GM18508 (cell line): ENCODE results near the gene SAXO2.
"Not testable (repeated sequence)": the region's sequence is repeated elsewhere in the genome, so short reads cannot be mapped to it uniquely, and the experiment has no call there.

ENCODE experiments used
- ATAC-seq: cut with Tn5 transposase; IDR thresholded peaks from one replicate; pipeline ENCODE4 v1.9.1; 2021; ENCODE audit warnings: moderate number of reproducible peaks; ENCODE audit not compliant: insufficient read depth, unreplicated experiment

Gene SAXO2, protein sequence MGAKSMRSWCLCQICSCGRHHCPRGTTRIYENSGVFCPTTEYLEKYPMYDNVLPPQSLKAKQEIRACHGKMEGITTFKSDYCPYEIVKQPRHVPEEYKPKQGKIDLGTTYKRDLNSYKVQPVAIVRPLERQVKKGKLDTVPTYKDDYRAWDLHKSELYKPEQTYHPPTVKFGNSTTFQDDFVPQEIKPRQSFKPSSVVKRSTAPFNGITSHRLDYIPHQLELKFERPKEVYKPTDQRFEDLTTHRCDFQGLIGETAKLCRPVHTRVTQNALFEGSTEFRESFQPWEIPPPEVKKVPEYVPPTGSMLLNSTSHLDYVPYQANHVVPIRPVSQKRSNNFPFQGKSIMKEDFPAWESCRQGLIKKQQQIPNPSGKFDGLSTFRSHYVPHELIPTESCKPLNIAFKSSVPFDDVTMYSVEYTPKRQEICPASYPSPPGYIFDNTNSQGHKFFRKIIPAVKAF

GRCh38 chr15:82262422-82263026 is at the start of gene SAXO2, which contains the start of gene EFL1:
Gene SAXO2 (plus strand): TSS chr15:82262818. CDS start chr15:82262880, 62 bp downstream.
Gene EFL1 (minus strand): TSS chr15:82262734. CDS start chr15:82261778, 956 bp downstream.
- peak; percentile 55 for ATAC-seq

DNA sequence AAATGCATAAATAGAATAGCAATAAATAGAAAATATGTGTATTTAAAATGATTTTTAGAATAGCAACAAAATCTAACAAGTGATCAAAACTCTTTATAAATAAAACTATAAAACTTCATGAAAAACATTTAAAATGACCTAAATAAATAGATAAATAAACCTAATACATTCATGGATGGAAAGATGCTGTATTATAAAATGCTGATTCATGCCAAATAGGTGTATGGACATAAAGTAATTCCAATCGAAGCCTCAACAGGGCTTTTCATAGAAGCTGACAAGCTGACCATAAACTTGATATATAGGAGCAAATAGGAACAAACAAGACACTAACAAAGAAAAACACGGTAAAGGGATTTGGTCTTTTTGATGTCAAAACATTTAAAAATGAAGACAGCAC is 46.5 kb upstream of the SAXO2 start:
- ATAC-seq, result not testable (repeated sequence)

DNA sequence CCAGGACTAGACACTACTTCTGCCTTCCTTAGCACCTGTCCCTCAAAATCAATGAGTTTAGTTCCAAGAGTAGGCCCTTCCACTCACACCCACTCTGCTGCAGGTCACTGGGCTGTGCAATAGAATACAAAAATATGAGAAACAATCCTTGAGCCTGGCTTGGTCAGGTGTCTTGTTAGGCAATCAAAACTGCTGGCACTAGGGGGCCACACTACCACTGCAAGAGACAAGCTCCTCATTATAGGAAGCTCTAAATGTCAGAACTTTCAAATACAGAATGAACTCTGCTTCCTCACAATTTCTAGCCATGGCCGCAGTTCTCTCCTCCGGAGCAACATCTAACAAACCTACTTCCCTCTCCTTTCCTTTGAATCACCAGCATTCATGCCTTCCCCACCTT is 41.1 kb upstream of the SAXO2 start:
- not testable (repeated sequence) for ATAC-seq

DNA sequence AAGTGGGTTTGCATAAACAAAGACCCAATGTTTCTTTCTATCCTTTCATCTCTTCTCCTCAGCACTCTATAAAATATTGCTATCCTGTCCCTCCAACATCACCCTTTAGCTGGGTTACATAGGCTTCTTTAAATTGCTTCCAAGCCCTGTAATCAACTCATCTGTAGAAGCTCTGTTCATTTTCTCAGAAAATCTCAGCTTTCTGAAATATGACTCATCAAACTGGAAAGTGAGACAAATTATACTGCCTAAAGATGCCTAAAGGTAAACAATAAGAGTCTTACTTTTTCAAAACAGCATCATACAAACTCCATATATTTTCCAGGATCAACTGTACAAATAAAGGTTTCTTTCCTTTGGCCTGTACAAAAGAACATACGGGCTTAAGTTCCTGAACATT is 33.9 kb upstream of the SAXO2 start:
- ATAC-seq, result no peak

DNA sequence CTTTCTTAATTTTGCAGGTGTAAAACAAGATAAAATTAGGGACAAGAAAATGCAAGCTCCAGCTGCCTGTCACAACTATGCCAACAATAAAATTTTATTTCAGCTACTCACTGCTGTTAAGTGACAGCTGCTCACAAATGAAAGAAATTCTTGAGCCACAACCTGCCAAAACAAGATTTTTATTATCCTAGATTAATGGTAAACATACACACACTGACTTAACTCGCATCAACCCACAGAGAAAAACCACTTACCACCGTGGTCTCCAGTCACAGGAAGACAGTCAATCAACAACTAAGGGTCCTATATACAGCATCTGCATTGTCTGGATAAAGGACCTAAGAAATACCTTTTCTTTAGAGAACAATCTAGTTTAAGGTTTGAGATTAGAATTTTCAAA is 31.4 kb upstream of the SAXO2 start:
- ATAC-seq, result no peak

- ATAC-seq, result no peak
Observed at GRCh38 chr15:82231842-82232241, 30.8 kb upstream of the SAXO2 start.

GRCh38 chr15:82237944-82238534 is 24.6 kb upstream of the SAXO2 start:
- ATAC-seq, result not testable (repeated sequence)

GRCh38 chr15:82239685-82240391 is 22.8 kb upstream of the SAXO2 start:
- ATAC-seq, result no peak

GRCh38 chr15:82241836-82242499 is 20.6 kb upstream of the SAXO2 start:
- ATAC-seq, result not testable (repeated sequence)

DNA sequence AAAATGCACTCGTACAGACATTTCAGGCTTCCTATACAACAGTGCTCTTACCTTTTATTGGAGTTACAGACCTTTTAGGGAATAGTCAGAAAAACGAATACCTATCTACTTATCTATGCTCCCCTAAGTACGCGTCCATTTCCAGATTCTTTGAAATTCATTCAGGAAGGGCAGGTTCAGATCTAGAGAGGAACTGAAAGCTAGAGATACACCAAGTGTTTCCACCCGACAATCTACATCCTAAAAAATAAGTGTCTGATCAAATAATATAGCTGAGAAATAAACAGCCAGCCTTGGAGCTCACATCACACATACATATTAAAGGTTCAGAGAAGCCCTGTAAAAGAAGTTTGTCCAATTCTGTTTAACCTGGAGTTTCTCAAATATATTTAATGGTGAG is 19.0 kb upstream of the SAXO2 start:
- not testable (repeated sequence) for ATAC-seq

DNA sequence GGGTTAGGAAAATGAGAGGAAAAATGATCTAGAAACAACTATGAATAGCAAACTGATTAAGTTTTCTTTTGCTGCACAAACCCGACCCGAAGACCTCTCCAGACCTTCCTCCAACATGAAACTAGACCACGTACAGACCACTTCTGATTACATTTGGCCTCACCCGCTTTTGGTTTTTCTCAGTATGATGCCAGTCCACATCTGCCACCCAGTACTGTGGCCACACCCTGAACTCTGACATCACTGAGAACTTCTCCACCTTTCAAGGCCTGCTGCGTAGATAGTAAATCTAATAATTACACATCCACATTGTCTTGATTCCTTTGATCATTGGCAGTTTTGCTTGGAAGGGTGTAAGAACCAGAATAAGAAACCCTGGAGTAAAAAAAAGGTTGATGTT is 16.7 kb upstream of the SAXO2 start:
- not testable (repeated sequence) for ATAC-seq

- ATAC-seq, result not testable (repeated sequence)
Observed at GRCh38 chr15:82248261-82248660, 14.4 kb upstream of the SAXO2 start.

GRCh38 chr15:82261566-82262421 is 824 bp upstream of the SAXO2 start:
- ATAC-seq, result not testable (repeated sequence)

DNA sequence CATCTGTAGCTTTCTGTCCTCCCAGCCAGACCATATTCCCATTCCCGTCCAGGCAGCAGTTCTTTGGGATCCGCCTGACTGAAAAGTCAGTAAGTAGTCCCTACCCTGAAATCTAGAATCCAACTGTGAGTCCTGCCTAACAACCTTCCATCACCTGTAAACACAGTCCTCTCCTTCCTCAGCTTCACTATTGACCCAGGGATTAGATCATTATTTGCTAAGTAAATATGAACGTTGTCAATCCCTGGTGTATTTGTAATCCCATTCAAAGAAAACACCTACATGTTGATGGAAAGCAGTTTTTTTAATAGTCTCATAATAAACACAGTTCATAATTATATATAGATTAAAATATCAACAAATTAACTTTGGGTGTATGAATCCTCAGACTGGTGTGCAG is 732 bp downstream of the SAXO2 start:
- ATAC-seq, result no peak

GRCh38 chr15:82267137-82267536 is 4.5 kb downstream of the SAXO2 start:
- ATAC-seq, result not testable (repeated sequence)

DNA sequence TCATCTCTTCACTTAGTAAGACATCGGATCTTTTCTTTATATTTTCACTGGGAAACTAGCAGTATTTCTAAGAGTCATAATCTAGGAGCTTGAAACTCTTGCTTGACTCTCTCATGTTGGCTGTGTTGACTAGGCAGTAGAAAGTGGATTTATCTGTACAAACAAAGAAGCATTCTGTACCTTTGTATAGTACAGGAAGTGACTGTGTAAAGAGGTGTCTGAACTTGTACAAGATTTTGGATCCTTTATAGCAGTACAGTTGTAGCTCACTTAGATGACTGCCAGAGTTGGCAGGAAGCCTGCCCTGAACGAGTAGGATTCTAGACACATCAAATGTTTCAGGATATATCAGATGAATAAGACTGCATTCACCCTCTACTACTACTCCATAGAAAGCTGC is 5.8 kb downstream of the SAXO2 start:
- not testable (repeated sequence) for ATAC-seq

- no peak for ATAC-seq
Observed at GRCh38 chr15:82272154-82272553, 9.5 kb downstream of the SAXO2 start.

DNA sequence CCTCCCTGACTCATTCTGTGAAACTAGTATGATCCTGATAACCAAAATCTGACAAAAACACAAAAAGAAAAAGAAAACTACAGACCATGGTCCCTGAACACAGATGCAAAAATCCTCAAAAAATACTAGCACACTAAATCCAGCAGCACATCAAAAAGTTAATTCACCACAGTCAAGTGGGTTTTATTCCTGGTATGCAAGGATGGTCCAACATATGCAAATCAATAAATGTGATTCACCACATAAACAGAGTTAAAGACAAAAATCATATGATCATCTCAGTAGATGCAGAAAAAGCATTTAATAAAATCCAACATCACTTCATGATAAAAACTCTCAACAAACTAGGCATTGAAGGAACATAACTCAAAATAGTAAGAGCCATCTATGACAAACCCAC is 12.8 kb downstream of the SAXO2 start:
- ATAC-seq, result no peak

DNA sequence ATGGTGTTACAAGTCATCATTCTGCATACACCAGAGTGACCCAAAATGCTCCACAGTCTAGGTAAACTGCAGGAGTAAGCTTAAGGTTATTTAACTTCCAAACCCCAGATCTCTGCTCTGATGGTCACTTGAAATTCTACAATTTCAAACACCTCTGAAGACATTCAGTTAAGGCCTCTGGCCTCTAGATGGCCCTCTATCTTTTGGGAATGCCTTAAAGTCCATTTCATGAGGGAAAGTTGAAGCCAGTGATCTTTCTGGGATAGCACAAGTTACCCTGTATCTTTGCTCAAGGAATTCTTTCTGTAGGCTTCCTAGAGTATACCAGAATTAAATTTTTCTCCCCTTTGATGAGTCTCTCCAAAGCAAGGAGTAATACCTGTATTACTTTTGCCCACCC is 18.7 kb downstream of the SAXO2 start:
- not testable (repeated sequence) for ATAC-seq
